WTC11 (cell line): ENCODE data around the gene KCNMA1. TPM values are rescaled to one million over a fixed set of nuclear protein-coding genes. Genes with fewer than 3 reads are reported as not detected.

Source experiments
- ATAC-seq: fragments of 200-7000 bp; cut with Tn5 transposase; 2 replicates; pipeline ENCODE4 v1.10.0; 2021; ENCODE audit warnings: mild to moderate bottlenecking, moderate library complexity
- CTCF ChIA-PET: fragments of 300-600 bp; sonication (Branson Sonifier 250); formaldehyde crosslinking; loops from one replicate; lab custom pipeline; 2021; ENCODE audit warnings: antibody characterized with exemption; lab: Charles Lee
- POLR2A ChIA-PET: fragments of 350-600 bp; sonication (Branson Sonifier 250); formaldehyde crosslinking; loops from one replicate; lab custom pipeline; 2021; ENCODE audit warnings: antibody characterized with exemption; lab: Charles Lee
- DNase-seq: peaks from one replicate; pipeline ENCODE4 v3.0.0; 2021; ENCODE audit warnings: low spot score
- H3K27ac Mint-ChIP-seq: 2 replicates; pipeline ENCODE4 v1.8.0; 2021; ENCODE audit warnings: mixed read lengths
- H3K27me3 Mint-ChIP-seq: 2 replicates; pipeline ENCODE4 v1.8.0; 2021; ENCODE audit warnings: low read depth, mild to moderate bottlenecking, moderate library complexity, mixed read lengths
- H3K36me3 Mint-ChIP-seq: 2 replicates; pipeline ENCODE4 v1.8.0; 2021; ENCODE audit warnings: mixed read lengths
- H3K4me1 Mint-ChIP-seq: 2 replicates; pipeline ENCODE4 v1.8.0; 2022; ENCODE audit warnings: mixed read lengths
- H3K4me3 Mint-ChIP-seq: 2 replicates; pipeline ENCODE4 v1.8.0; 2021; ENCODE audit warnings: mild to moderate bottlenecking, moderate library complexity, mixed read lengths
- H3K9me3 Mint-ChIP-seq: 2 replicates; pipeline ENCODE4 v1.8.0; 2021; ENCODE audit warnings: mixed read lengths
- ELF4 ChIP-seq: sonication (generic); formaldehyde crosslinking; IDR thresholded peaks from 2 replicates; pipeline ENCODE4 v1.8.1; 2022; ENCODE audit warnings: low read depth, mild to moderate bottlenecking, moderate library complexity, missing genetic modification reagents
- EMX1 ChIP-seq: fragments of 250-450 bp; sonication (Bioruptor Pico); IDR thresholded peaks from 2 replicates; pipeline ENCODE4 v1.8.0; 2021; ENCODE audit warnings: mild to moderate bottlenecking
- FOXJ3 ChIP-seq: sonication (generic); formaldehyde crosslinking; IDR thresholded peaks from 2 replicates; pipeline ENCODE4 v1.9.0; 2021; ENCODE audit warnings: missing genetic modification reagents, mild to moderate bottlenecking, borderline replicate concordance
- FOXP1 ChIP-seq: sonication (generic); formaldehyde crosslinking; IDR thresholded peaks from 2 replicates; pipeline ENCODE4 v1.8.0; 2022; ENCODE audit warnings: missing genetic modification reagents, mild to moderate bottlenecking, moderate library complexity, borderline replicate concordance
- PRRX2 ChIP-seq: fragments of 250-450 bp; sonication (Bioruptor Pico); IDR thresholded peaks from 2 replicates; pipeline ENCODE4 v1.8.0; 2021; ENCODE audit warnings: mild to moderate bottlenecking
- RORB ChIP-seq: fragments of 250-450 bp; sonication (Bioruptor Pico); IDR thresholded peaks from 2 replicates; pipeline ENCODE4 v1.9.0; 2021; ENCODE audit warnings: mild to moderate bottlenecking
- SMAD3 ChIP-seq: sonication (generic); formaldehyde crosslinking; IDR thresholded peaks from 2 replicates; pipeline ENCODE4 v1.8.0; 2022; ENCODE audit warnings: missing genetic modification reagents, mild to moderate bottlenecking, borderline replicate concordance
- SMAD4 ChIP-seq: sonication (generic); formaldehyde crosslinking; IDR thresholded peaks from 2 replicates; pipeline ENCODE4 v1.8.0; 2022; ENCODE audit warnings: mild to moderate bottlenecking, missing genetic modification reagents
- SP1 ChIP-seq: sonication (generic); formaldehyde crosslinking; conservative IDR thresholded peaks from 2 replicates; pipeline ENCODE4 v1.8.1; 2022; ENCODE audit warnings: missing genetic modification reagents
- ZNF416 ChIP-seq: fragments of 250-450 bp; sonication (Bioruptor Pico); IDR thresholded peaks from 2 replicates; pipeline ENCODE4 v1.9.0; 2021; ENCODE audit warnings: mild to moderate bottlenecking, inconsistent platforms
- total RNA-seq: library from RNA; stranded (reverse); gene quantifications from 3 replicates; pipeline ENCODE4 v1.2.3, GENCODE V29; 2021
- TF ChIP-seq, protein P1 (sequence below): sonication (generic); formaldehyde crosslinking; IDR thresholded peaks from 2 replicates; pipeline ENCODE4 v1.8.1; 2023; ENCODE audit warnings: mild to moderate bottlenecking, missing genetic modification reagents, moderate library complexity
- TF ChIP-seq, protein P2 (sequence below): sonication (generic); formaldehyde crosslinking; IDR thresholded peaks from 2 replicates; pipeline ENCODE4 v1.8.0; 2022; ENCODE audit warnings: missing genetic modification reagents
- TF ChIP-seq, protein P3 (sequence below): fragments of 250-450 bp; sonication (Bioruptor Pico); IDR thresholded peaks from 2 replicates; pipeline ENCODE4 v2.1.2; 2022; ENCODE audit warnings: mild to moderate bottlenecking, moderate library complexity
- TF ChIP-seq, protein P4 (sequence below): fragments of 250-450 bp; sonication (Bioruptor Pico); IDR thresholded peaks from 2 replicates; pipeline ENCODE4 v1.9.0; 2021; ENCODE audit warnings: mild to moderate bottlenecking, borderline replicate concordance
- TF ChIP-seq, protein P5 (sequence below): sonication (generic); formaldehyde crosslinking; IDR thresholded peaks from 2 replicates; pipeline ENCODE4 v1.8.0; 2022; ENCODE audit warnings: mild to moderate bottlenecking, missing genetic modification reagents
- TF ChIP-seq, protein P6 (sequence below): sonication (generic); formaldehyde crosslinking; IDR thresholded peaks from 2 replicates; pipeline ENCODE4 v1.8.1; 2022; ENCODE audit warnings: missing genetic modification reagents, borderline replicate concordance
- TF ChIP-seq, protein P7 (sequence below): fragments of 250-450 bp; sonication (Bioruptor Pico); IDR thresholded peaks from 2 replicates; pipeline ENCODE4 v1.9.0; 2021; ENCODE audit warnings: mild to moderate bottlenecking

KCNMA1 gene
- total RNA-seq, 1 experiment from 2014 or later, result 7.3 TPM

DNA sequence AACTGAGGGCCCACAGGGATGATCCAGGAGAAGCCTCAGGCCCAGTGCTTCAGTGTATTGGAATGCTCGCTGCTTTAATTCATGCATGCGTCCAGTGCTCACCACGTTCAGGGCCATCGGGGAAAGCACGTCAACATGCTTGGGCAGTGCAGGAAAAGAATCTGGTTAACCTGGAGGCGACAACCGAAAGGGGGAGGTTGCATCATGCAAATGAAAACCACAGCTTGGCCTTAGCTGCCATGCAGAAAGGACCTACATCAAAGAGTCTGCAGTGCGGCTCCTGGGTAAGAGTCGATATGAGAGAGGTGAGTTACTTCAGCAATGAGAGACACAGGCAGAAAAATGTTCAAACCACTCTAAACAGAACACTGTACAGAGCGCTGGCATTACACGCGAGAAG lies 440.1 kb downstream of the KCNMA1 start:
- POLR2A ChIA-PET, result no interaction called here
- TF ChIP-seq EMX1 (CRISPR knock-in tag) (no peak), FOXP1 (CRISPR knock-in tag) (no peak), SMAD3 (no peak), RORB (CRISPR knock-in tag) (no peak), SP1 (CRISPR knock-in tag) (no peak), ELF4 (CRISPR knock-in tag) (no peak), PRRX2 (CRISPR knock-in tag) (no peak), SMAD4 (CRISPR knock-in tag) (no peak), ZNF416 (no peak)
- TF ChIP-seq, protein P1, sequence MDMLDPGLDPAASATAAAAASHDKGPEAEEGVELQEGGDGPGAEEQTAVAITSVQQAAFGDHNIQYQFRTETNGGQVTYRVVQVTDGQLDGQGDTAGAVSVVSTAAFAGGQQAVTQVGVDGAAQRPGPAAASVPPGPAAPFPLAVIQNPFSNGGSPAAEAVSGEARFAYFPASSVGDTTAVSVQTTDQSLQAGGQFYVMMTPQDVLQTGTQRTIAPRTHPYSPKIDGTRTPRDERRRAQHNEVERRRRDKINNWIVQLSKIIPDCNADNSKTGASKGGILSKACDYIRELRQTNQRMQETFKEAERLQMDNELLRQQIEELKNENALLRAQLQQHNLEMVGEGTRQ, result no peak
- TF ChIP-seq, protein P2, sequence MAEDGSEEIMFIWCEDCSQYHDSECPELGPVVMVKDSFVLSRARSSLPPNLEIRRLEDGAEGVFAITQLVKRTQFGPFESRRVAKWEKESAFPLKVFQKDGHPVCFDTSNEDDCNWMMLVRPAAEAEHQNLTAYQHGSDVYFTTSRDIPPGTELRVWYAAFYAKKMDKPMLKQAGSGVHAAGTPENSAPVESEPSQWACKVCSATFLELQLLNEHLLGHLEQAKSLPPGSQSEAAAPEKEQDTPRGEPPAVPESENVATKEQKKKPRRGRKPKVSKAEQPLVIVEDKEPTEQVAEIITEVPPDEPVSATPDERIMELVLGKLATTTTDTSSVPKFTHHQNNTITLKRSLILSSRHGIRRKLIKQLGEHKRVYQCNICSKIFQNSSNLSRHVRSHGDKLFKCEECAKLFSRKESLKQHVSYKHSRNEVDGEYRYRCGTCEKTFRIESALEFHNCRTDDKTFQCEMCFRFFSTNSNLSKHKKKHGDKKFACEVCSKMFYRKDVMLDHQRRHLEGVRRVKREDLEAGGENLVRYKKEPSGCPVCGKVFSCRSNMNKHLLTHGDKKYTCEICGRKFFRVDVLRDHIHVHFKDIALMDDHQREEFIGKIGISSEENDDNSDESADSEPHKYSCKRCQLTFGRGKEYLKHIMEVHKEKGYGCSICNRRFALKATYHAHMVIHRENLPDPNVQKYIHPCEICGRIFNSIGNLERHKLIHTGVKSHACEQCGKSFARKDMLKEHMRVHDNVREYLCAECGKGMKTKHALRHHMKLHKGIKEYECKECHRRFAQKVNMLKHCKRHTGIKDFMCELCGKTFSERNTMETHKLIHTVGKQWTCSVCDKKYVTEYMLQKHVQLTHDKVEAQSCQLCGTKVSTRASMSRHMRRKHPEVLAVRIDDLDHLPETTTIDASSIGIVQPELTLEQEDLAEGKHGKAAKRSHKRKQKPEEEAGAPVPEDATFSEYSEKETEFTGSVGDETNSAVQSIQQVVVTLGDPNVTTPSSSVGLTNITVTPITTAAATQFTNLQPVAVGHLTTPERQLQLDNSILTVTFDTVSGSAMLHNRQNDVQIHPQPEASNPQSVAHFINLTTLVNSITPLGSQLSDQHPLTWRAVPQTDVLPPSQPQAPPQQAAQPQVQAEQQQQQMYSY (CRISPR knock-in tag), result no peak
- TF ChIP-seq, protein P3, sequence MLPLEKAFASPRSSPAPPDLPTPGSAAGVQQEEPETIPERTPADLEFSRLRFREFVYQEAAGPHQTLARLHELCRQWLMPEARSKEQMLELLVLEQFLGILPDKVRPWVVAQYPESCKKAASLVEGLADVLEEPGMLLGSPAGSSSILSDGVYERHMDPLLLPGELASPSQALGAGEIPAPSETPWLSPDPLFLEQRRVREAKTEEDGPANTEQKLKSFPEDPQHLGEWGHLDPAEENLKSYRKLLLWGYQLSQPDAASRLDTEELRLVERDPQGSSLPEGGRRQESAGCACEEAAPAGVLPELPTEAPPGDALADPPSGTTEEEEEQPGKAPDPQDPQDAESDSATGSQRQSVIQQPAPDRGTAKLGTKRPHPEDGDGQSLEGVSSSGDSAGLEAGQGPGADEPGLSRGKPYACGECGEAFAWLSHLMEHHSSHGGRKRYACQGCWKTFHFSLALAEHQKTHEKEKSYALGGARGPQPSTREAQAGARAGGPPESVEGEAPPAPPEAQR (CRISPR knock-in tag), result no peak
- TF ChIP-seq, protein P4, sequence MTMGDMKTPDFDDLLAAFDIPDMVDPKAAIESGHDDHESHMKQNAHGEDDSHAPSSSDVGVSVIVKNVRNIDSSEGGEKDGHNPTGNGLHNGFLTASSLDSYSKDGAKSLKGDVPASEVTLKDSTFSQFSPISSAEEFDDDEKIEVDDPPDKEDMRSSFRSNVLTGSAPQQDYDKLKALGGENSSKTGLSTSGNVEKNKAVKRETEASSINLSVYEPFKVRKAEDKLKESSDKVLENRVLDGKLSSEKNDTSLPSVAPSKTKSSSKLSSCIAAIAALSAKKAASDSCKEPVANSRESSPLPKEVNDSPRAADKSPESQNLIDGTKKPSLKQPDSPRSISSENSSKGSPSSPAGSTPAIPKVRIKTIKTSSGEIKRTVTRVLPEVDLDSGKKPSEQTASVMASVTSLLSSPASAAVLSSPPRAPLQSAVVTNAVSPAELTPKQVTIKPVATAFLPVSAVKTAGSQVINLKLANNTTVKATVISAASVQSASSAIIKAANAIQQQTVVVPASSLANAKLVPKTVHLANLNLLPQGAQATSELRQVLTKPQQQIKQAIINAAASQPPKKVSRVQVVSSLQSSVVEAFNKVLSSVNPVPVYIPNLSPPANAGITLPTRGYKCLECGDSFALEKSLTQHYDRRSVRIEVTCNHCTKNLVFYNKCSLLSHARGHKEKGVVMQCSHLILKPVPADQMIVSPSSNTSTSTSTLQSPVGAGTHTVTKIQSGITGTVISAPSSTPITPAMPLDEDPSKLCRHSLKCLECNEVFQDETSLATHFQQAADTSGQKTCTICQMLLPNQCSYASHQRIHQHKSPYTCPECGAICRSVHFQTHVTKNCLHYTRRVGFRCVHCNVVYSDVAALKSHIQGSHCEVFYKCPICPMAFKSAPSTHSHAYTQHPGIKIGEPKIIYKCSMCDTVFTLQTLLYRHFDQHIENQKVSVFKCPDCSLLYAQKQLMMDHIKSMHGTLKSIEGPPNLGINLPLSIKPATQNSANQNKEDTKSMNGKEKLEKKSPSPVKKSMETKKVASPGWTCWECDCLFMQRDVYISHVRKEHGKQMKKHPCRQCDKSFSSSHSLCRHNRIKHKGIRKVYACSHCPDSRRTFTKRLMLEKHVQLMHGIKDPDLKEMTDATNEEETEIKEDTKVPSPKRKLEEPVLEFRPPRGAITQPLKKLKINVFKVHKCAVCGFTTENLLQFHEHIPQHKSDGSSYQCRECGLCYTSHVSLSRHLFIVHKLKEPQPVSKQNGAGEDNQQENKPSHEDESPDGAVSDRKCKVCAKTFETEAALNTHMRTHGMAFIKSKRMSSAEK (CRISPR knock-in tag), result no peak
- TF ChIP-seq, protein P5, sequence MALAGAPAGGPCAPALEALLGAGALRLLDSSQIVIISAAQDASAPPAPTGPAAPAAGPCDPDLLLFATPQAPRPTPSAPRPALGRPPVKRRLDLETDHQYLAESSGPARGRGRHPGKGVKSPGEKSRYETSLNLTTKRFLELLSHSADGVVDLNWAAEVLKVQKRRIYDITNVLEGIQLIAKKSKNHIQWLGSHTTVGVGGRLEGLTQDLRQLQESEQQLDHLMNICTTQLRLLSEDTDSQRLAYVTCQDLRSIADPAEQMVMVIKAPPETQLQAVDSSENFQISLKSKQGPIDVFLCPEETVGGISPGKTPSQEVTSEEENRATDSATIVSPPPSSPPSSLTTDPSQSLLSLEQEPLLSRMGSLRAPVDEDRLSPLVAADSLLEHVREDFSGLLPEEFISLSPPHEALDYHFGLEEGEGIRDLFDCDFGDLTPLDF (CRISPR knock-in tag), result no peak

DNA sequence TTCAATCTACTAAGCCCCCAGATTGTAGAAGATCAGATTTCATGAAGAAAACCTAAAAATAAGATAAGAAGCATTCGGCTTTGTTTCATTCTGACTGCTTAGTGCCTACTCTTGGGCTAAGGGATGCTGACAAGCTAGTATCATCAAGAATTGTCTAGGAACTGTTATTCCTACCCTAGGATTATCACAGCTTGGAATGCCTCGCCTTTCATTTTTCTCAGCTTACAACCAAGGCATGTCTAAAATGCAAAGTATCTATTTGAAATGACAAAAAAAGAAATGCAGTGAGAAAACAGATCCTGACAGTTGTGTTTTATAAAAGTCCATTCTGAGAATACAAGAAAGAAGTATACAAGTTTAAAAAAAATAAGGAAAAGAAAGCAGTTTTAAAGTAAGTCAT lies 441.0 kb downstream of the KCNMA1 start:
- DNase-seq (no peak), ATAC-seq (no peak)
- H3K27ac Mint-ChIP-seq, result no peak overlapping the region
- no peak overlapping the region for H3K4me3 Mint-ChIP-seq
- TF ChIP-seq, protein P6, sequence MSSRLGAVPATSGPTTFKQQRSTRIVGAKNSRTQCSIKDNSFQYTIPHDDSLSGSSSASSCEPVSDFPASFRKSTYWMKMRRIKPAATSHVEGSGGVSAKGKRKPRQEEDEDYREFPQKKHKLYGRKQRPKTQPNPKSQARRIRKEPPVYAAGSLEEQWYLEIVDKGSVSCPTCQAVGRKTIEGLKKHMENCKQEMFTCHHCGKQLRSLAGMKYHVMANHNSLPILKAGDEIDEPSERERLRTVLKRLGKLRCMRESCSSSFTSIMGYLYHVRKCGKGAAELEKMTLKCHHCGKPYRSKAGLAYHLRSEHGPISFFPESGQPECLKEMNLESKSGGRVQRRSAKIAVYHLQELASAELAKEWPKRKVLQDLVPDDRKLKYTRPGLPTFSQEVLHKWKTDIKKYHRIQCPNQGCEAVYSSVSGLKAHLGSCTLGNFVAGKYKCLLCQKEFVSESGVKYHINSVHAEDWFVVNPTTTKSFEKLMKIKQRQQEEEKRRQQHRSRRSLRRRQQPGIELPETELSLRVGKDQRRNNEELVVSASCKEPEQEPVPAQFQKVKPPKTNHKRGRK, result no peak
- TF ChIP-seq, protein P7, sequence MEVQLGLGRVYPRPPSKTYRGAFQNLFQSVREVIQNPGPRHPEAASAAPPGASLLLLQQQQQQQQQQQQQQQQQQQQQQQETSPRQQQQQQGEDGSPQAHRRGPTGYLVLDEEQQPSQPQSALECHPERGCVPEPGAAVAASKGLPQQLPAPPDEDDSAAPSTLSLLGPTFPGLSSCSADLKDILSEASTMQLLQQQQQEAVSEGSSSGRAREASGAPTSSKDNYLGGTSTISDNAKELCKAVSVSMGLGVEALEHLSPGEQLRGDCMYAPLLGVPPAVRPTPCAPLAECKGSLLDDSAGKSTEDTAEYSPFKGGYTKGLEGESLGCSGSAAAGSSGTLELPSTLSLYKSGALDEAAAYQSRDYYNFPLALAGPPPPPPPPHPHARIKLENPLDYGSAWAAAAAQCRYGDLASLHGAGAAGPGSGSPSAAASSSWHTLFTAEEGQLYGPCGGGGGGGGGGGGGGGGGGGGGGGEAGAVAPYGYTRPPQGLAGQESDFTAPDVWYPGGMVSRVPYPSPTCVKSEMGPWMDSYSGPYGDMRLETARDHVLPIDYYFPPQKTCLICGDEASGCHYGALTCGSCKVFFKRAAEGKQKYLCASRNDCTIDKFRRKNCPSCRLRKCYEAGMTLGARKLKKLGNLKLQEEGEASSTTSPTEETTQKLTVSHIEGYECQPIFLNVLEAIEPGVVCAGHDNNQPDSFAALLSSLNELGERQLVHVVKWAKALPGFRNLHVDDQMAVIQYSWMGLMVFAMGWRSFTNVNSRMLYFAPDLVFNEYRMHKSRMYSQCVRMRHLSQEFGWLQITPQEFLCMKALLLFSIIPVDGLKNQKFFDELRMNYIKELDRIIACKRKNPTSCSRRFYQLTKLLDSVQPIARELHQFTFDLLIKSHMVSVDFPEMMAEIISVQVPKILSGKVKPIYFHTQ, result no peak
- TF ChIP-seq FOXJ3 (CRISPR knock-in tag), result no peak
- H3K36me3 Mint-ChIP-seq, result no peaks in the 10 kb centered on the region
- H3K27me3 Mint-ChIP-seq, result no peaks in the 10 kb centered on the region; the same call in 1 of the 2 replicates
- CTCF ChIA-PET, result interaction anchor here (1.0 to 1.5 kb wide), 2 partner anchors 22 to 560 kb away, joined by 3 to 4 read pairs; no protein-coding TSS in a partner anchor
- no peaks in the 10 kb centered on the region for H3K9me3 Mint-ChIP-seq
- POLR2A ChIA-PET, result no interaction called here
- H3K4me1 Mint-ChIP-seq, result peaks cover 19% of the 10 kb centered on the region

More for the DNA sequence above, 440.1 kb downstream of the KCNMA1 start:
- CTCF ChIA-PET, result interaction anchor here (1.0 to 1.5 kb wide), 2 partner anchors 23 to 559 kb away, joined by 3 to 4 read pairs; no protein-coding TSS in a partner anchor
- H3K4me3 Mint-ChIP-seq, result no peak overlapping the region
- no peaks in the 10 kb centered on the region for H3K9me3 Mint-ChIP-seq
- no peak for DNase-seq
- no peak overlapping the region for H3K27ac Mint-ChIP-seq
- H3K36me3 Mint-ChIP-seq, result no peaks in the 10 kb centered on the region
- no peak for ATAC-seq
- H3K4me1 Mint-ChIP-seq, result peaks cover 24% of the 10 kb centered on the region
- no peaks in the 10 kb centered on the region; the same call in 1 of the 2 replicates for H3K27me3 Mint-ChIP-seq
